T-helper 2 cell (primary cell): Measurements from ENCODE around the gene WDR6.

ENCODE experiments used
- DNase-seq, 5 experiments: peaks; one replicate each; pipeline versions ENCODE4 v3.0.0 to v3.0.0-alpha.2; 2012 to 2022

The WDR6 gene

GRCh38 chr3:49016414-49017228 lies 9.4 kb downstream of the WDR6 start:
- DNase-seq: no peak

GRCh38 chr3:49017229-49017970 lies 10.2 kb downstream of the WDR6 start:
- peak in 1 of 5 experiments; percentile 26 for DNase-seq

GRCh38 chr3:49017971-49018706 lies 10.9 kb downstream of the WDR6 start, which contains the start of gene DALRD3:
Gene DALRD3 (minus strand): TSS chr3:49018580. CDS start chr3:49018564, 16 bp downstream.
- DNase-seq: peak; percentile 26 to 73 (median 52)

GRCh38 chr3:49018707-49019006 lies 11.5 kb downstream of the WDR6 start:
- DNase-seq: no peak

- DNase-seq: no peak
Observed at GRCh38 chr3:49019941-49020329, 12.7 kb downstream of the WDR6 start.

GRCh38 chr3:49020330-49021212 lies 13.4 kb downstream of the WDR6 start:
- peak in 1 of 5 experiments; percentile 63 for DNase-seq

- peak; percentile 96 to 98 (median 98) for DNase-seq
Observed at GRCh38 chr3:49021213-49021812, 14.1 kb downstream of the WDR6 start.

GRCh38 chr3:49021813-49022687 lies 14.9 kb downstream of the WDR6 start, which contains the start of gene NDUFAF3:
Gene NDUFAF3 (plus strand): TSS chr3:49022121. CDS start chr3:49022145, 24 bp downstream.
- DNase-seq: peak; percentile 84 to 94 (median 87)

GRCh38 chr3:49022688-49023171 lies 15.5 kb downstream of the WDR6 start:
- no peak for DNase-seq

- DNase-seq: no peak
Observed at GRCh38 chr3:49023775-49024174, 16.6 kb downstream of the WDR6 start.

GRCh38 chr3:49024449-49024848 lies 17.3 kb downstream of the WDR6 start:
- DNase-seq: no peak

- DNase-seq: no peak
Observed at GRCh38 chr3:49025005-49025792, 18.0 kb downstream of the WDR6 start.

GRCh38 chr3:49025793-49026520 lies 18.8 kb downstream of the WDR6 start:
- no peak for DNase-seq

GRCh38 chr3:49026536-49026935 lies 19.3 kb downstream of the WDR6 start:
- DNase-seq: no peak

GRCh38 chr3:49027634-49028033 lies 20.4 kb downstream of the WDR6 start:
- no peak for DNase-seq

- DNase-seq: no peak
Observed at GRCh38 chr3:49028298-49028672, 21.1 kb downstream of the WDR6 start.

GRCh38 chr3:49028673-49029562 lies 21.7 kb downstream of the WDR6 start, which contains the start of gene IMPDH2:
Gene IMPDH2 (minus strand): TSS chr3:49029398. CDS start chr3:49029350, 48 bp downstream.
- DNase-seq: peak; percentile 85 to 94 (median 90)

- DNase-seq: no peak
Observed at GRCh38 chr3:49029563-49029884, 22.3 kb downstream of the WDR6 start.
